Keratinocyte (primary cell): ENCODE data around the gene ASCL2. TPM values are rescaled to one million over a fixed set of nuclear protein-coding genes. Genes with fewer than 3 reads are reported as not detected.
"Not testable (repeated sequence)": the region's sequence is repeated elsewhere in the genome, so short reads cannot be mapped to it uniquely, and the experiment has no call there.

Experiments used
- DNase-seq: peaks from one replicate; pipeline ENCODE4 v3.0.0-alpha.2; 2011; ENCODE audit warnings: low read depth, missing footprints, low spot score
- FAIRE-seq: peaks from 2 replicates; lab custom pipeline; 2011; peaks lifted over from hg19 to GRCh38; lab: Jason Lieb, UNC
- H2AFZ ChIP-seq: 2 replicates; pipeline ENCODE4 v1.6.0; 2012; ENCODE audit warnings: low read length, control low read depth, inconsistent platforms; ENCODE audit not compliant: control insufficient read depth
- H3K27ac ChIP-seq: 2 replicates; pipeline ENCODE4 v1.5.1; 2011; ENCODE audit warnings: low read length; ENCODE audit not compliant: control insufficient read depth, insufficient read depth
- H3K27me3 ChIP-seq: 3 replicates; pipeline ENCODE4 v1.6.0; 2011; ENCODE audit warnings: low read length; ENCODE audit not compliant: control insufficient read depth, insufficient read depth; ENCODE audit errors: extremely low read depth
- H3K36me3 ChIP-seq, 2 experiments: 2 replicates in 1 of 2; 3 replicates in 1 of 2; pipeline ENCODE4 v1.5.1; 2011; ENCODE audit warnings: low read length in 2 of 2, mild to moderate bottlenecking in 1 of 2; ENCODE audit not compliant: control insufficient read depth in 2 of 2, insufficient read depth in 2 of 2; ENCODE audit errors: extremely low read depth in 1 of 2
- H3K4me1 ChIP-seq: 3 replicates; pipeline ENCODE4 v1.5.1; 2011; ENCODE audit warnings: low read length; ENCODE audit not compliant: control insufficient read depth, insufficient read depth; ENCODE audit errors: extremely low read depth
- H3K4me2 ChIP-seq: 3 replicates; pipeline ENCODE4 v1.6.0; 2011; ENCODE audit warnings: low read depth, low read length; ENCODE audit not compliant: control insufficient read depth, insufficient read depth; ENCODE audit errors: extremely low read depth
- H3K4me3 ChIP-seq, 3 experiments: fragments of 200-600 bp in 1 of 3; sonication (generic) in 1 of 3; 2 replicates in 2 of 3; 3 replicates in 1 of 3; pipeline ENCODE4 v1.5.1; 2011 to 2016; ENCODE audit warnings: low read length in 3 of 3, mild to moderate bottlenecking in 3 of 3, control low read depth in 2 of 3, inconsistent platforms in 1 of 3, low read depth in 1 of 3, mixed read lengths in 1 of 3, mixed run types in 1 of 3, moderate library complexity in 1 of 3; ENCODE audit not compliant: control insufficient read depth in 2 of 3, insufficient read depth in 2 of 3; ENCODE audit errors: extremely low read depth in 1 of 3
- H3K79me2 ChIP-seq: 2 replicates; pipeline ENCODE4 v1.6.0; 2012; ENCODE audit warnings: low read length; ENCODE audit not compliant: control insufficient read depth, insufficient read depth
- H3K9ac ChIP-seq: 3 replicates; pipeline ENCODE4 v1.6.0; 2011; ENCODE audit warnings: low read length; ENCODE audit not compliant: control insufficient read depth, insufficient read depth; ENCODE audit errors: extremely low read depth
- H3K9me1 ChIP-seq: 3 replicates; pipeline ENCODE4 v1.6.0; 2011; ENCODE audit warnings: low read length; ENCODE audit not compliant: control insufficient read depth, insufficient read depth; ENCODE audit errors: extremely low read depth
- H3K9me3 ChIP-seq: 2 replicates; pipeline ENCODE4 v1.5.1; 2012; ENCODE audit warnings: low read depth, low read length; ENCODE audit not compliant: control insufficient read depth
- H4K20me1 ChIP-seq: 3 replicates; pipeline ENCODE4 v1.6.0; 2011; ENCODE audit warnings: low read length; ENCODE audit not compliant: control insufficient read depth, insufficient read depth; ENCODE audit errors: extremely low read depth
- CTCF ChIP-seq, 3 experiments: IDR thresholded peaks in 1 of 3; conservative IDR thresholded peaks in 1 of 3; optimal IDR thresholded peaks in 1 of 3; 2 replicates in 2 of 3; 3 replicates in 1 of 3; pipeline versions ENCODE3 to v1.5.1; 2011; ENCODE audit warnings: low read length in 3 of 3, mild to moderate bottlenecking in 3 of 3, moderate library complexity in 2 of 3, control low read depth in 1 of 3, inconsistent platforms in 1 of 3; ENCODE audit not compliant: insufficient read depth in 2 of 3; ENCODE audit errors: extremely low read depth in 1 of 3
- EZH2 ChIP-seq: IDR thresholded peaks from one replicate; pipeline ENCODE4 v1.6.1; 2012; ENCODE audit warnings: inconsistent platforms, mild to moderate bottlenecking, low read length, moderate library complexity
- dilution Hi-C: fragments of 300-500 bp; cut with MboI; formaldehyde crosslinking; loops from one replicate; pipeline ENCODE4 v1.7.0; 2020; ENCODE audit warnings: low sequenced_read_pairs; ENCODE audit not compliant: extremely low pct_ligation_motif_present
- polyA plus RNA-seq, 5 experiments: library from polyadenylated mRNA; depleted of rRNA in 3 of 5; stranded (reverse) in 3 of 5; stranded (forward) in 1 of 5; unstranded in 1 of 5; fragments of >200 nt; gene quantifications; 1 replicate in 1 of 5; 2 replicates in 3 of 5; 3 replicates in 1 of 5; pipeline versions ENCODE4 v1.2.1 to v1.2.3, GENCODE V29; 2011 to 2012; ENCODE audit warnings: missing spikeins in 2 of 5, low read depth in 1 of 5, low replicate concordance in 1 of 5

ASCL2 gene
- polyA plus RNA-seq, 1 donor (not counting 4 experiments of a cell fraction or from before 2014, with no cell fraction given) = 0.26 TPM

- dilution Hi-C loops = no loop called here
- Histone ChIP-seq H2AFZ (no peak overlapping the region), H3K27me3 (peaks cover 18% of the 10 kb centered on the region), H3K79me2 (no peaks in the 10 kb centered on the region), H3K9me1 (no peaks in the 10 kb centered on the region), H3K4me3 (no peak overlapping the region), H3K36me3 (no peaks in the 10 kb centered on the region), H4K20me1 (no peaks in the 10 kb centered on the region), H3K9ac (no peak overlapping the region), H3K4me2 (no peak overlapping the region), H3K27ac (no peak overlapping the region), H3K4me1 (no peaks in the 10 kb centered on the region), H3K9me3 (no peaks in the 10 kb centered on the region)
- DNase-seq = no peak
- no peak for TF ChIP-seq EZH2
- no peak for TF ChIP-seq CTCF (optimal IDR thresholded peaks at IDR 0.05 in 1 of 3, IDR thresholded peaks at IDR 0.05 in 1 of 3, conservative IDR thresholded peaks at IDR 0.05 in 1 of 3; ENCODE audit: extremely low read depth in 1 of 3, insufficient read depth in 2 of 3, low read length in 3 of 3)
- no peak for FAIRE-seq
These were observed 19.0 kb upstream of the ASCL2 start for GRCh38 chr11:2289350-2289749.

GRCh38 chr11:2287091-2287490 is 16.7 kb upstream of the ASCL2 start:
- Histone ChIP-seq H4K20me1 (no peaks in the 10 kb centered on the region), H3K9me1 (no peaks in the 10 kb centered on the region), H3K4me2 (no peak overlapping the region), H2AFZ (no peak overlapping the region), H3K4me1 (no peaks in the 10 kb centered on the region), H3K36me3 (no peaks in the 10 kb centered on the region), H3K4me3 (no peak overlapping the region), H3K27ac (no peak overlapping the region), H3K27me3 (peaks cover 18% of the 10 kb centered on the region), H3K9ac (no peak overlapping the region), H3K79me2 (no peaks in the 10 kb centered on the region), H3K9me3 (no peaks in the 10 kb centered on the region)
- TF ChIP-seq CTCF (optimal IDR thresholded peaks at IDR 0.05 in 1 of 3, IDR thresholded peaks at IDR 0.05 in 1 of 3, conservative IDR thresholded peaks at IDR 0.05 in 1 of 3; ENCODE audit: extremely low read depth in 1 of 3, insufficient read depth in 2 of 3, low read length in 3 of 3) (no peak), EZH2 (no peak)
- dilution Hi-C loops = no loop called here
- no peak for FAIRE-seq
- no peak for DNase-seq

GRCh38 chr11:2286350-2286749 is 16.0 kb upstream of the ASCL2 start:
- H3K9me3 ChIP-seq, H3K36me3 ChIP-seq, DNase-seq, H3K27ac ChIP-seq, H3K4me1 ChIP-seq, H3K9me1 ChIP-seq, H3K4me3 ChIP-seq, dilution Hi-C loops, H3K79me2 ChIP-seq, H2AFZ ChIP-seq, H3K4me2 ChIP-seq, FAIRE-seq, H4K20me1 ChIP-seq, H3K9ac ChIP-seq: not testable (repeated sequence)
- H3K27me3 ChIP-seq = peaks cover 18% of the 10 kb centered on the region
